ENCODE data around the gene CUX1. TPM values are rescaled to one million over a fixed set of nuclear protein-coding genes. Genes with fewer than 3 reads are reported as not detected.

The CUX1 gene
- total RNA-seq, 1 donor from 2014 or later: 40.5 TPM

DNA sequence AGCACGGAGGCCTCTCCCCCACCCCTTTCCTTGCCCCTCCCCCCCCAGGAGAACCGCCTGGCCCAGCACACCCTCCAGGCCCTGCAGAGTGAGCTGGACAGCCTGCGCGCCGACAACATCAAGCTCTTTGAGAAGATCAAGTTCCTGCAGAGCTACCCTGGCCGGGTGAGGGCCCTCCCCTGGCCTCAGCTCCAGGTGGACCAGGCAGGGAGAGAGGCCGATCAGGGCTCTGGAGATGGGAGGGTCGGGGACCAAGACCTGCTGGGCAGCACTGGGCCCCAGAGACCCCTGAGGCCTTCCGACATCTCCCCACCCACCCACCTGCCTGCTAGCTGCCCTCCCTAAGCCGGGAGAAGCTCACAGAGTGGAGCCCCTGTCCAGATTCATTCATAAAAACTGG is 460.5 kb downstream of the CUX1 start:
- Histone ChIP-seq H3K27me3 (ENCODE audit: control insufficient read depth, insufficient read depth, low read length) (no peaks in the 10 kb centered on the region), H3K36me3 (ENCODE audit: control insufficient read depth, insufficient read depth, low read length) (no peaks in the 10 kb centered on the region)
- no peak for FAIRE-seq

DNA sequence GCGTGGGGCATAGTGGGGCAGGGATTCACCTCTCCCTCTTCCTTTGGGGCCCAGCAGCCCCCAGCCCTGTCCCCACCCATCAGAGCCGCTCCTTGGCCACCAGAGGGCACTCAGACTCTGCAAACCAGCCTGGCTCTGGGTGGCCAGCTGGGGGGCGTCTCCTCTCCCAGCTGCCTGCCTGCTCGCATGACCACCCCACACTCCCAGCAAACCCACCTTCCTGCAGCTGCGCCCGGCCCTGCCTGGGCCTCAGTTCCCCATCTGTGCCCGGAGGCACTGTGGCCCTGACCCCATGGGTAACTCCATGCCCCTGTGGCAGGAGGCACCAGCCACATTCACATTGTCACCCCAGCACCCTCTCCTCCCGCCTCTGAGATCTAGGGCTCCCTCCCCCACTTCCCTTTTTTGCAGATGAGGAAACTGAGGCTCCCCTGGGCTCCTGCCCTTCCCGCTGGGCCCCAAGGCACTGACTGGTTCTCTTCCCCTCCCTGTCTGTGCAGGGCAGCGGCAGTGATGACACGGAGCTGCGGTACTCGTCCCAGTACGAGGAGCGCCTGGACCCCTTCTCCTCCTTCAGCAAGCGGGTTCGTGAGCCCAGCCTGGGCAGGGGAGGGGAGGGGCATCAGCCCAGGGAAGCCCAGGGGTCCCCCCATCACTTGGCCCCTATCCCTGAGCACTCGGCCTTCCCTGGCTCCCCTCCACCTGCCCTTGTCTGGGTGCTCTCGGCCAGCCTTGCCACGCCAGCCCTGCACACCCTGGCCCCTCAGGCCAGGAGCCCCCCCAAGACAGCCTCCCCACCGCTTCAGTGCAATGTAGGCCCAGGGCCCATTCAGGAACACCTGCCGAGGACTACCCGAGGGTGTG is 462.3 kb downstream of the CUX1 start:
- Histone ChIP-seq H3K36me3 (ENCODE audit: control insufficient read depth, insufficient read depth, low read length) (no peaks in the 10 kb centered on the region), H3K27me3 (ENCODE audit: control insufficient read depth, insufficient read depth, low read length) (no peaks in the 10 kb centered on the region), H3K4me3 (ENCODE audit: low read depth, low read length) (no peak overlapping the region)
- TF ChIP-seq, protein P1, sequence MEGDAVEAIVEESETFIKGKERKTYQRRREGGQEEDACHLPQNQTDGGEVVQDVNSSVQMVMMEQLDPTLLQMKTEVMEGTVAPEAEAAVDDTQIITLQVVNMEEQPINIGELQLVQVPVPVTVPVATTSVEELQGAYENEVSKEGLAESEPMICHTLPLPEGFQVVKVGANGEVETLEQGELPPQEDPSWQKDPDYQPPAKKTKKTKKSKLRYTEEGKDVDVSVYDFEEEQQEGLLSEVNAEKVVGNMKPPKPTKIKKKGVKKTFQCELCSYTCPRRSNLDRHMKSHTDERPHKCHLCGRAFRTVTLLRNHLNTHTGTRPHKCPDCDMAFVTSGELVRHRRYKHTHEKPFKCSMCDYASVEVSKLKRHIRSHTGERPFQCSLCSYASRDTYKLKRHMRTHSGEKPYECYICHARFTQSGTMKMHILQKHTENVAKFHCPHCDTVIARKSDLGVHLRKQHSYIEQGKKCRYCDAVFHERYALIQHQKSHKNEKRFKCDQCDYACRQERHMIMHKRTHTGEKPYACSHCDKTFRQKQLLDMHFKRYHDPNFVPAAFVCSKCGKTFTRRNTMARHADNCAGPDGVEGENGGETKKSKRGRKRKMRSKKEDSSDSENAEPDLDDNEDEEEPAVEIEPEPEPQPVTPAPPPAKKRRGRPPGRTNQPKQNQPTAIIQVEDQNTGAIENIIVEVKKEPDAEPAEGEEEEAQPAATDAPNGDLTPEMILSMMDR (IDR thresholded peaks at IDR 0.05; ENCODE audit: insufficient read depth, low read length, severe bottlenecking): peak; percentile 90
- DNase-seq (ENCODE audit: low read depth): no peak
- no peak for FAIRE-seq

More for the DNA sequence above, 460.5 kb downstream of the CUX1 start:
- TF ChIP-seq, protein P1 (IDR thresholded peaks at IDR 0.05; ENCODE audit: insufficient read depth, low read length, severe bottlenecking): no peak
- DNase-seq (ENCODE audit: low read depth): no peak
- H3K4me3 ChIP-seq (ENCODE audit: low read depth, low read length): no peak overlapping the region

DNA sequence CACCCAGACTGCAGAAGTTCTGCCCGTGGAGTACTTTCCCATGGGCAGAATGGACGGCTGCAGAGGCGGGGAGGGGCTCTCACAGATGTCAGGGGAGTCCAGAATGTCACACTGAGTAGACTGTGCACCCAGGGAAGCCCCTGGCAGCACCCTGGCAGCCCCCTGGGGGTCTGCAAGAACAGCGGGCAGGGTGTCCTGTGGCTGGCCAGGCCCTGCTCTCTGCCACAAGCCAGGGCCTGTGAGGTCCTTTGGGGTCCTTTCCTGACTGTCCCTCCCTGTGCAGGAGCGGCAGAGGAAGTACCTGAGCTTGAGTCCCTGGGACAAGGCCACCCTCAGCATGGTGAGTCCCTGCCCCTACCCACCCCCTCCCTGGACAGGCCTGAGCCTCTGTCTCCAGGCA is 463.1 kb downstream of the CUX1 start:
- no peaks in the 10 kb centered on the region for H3K27me3 ChIP-seq (ENCODE audit: control insufficient read depth, insufficient read depth, low read length)
- no peaks in the 10 kb centered on the region for H3K36me3 ChIP-seq (ENCODE audit: control insufficient read depth, insufficient read depth, low read length)
- no peak overlapping the region for H3K4me3 ChIP-seq (ENCODE audit: low read depth, low read length)
- FAIRE-seq (no peak), DNase-seq (ENCODE audit: low read depth) (no peak)
- TF ChIP-seq, protein P1 (IDR thresholded peaks at IDR 0.05; ENCODE audit: insufficient read depth, low read length, severe bottlenecking): no peak

DNA sequence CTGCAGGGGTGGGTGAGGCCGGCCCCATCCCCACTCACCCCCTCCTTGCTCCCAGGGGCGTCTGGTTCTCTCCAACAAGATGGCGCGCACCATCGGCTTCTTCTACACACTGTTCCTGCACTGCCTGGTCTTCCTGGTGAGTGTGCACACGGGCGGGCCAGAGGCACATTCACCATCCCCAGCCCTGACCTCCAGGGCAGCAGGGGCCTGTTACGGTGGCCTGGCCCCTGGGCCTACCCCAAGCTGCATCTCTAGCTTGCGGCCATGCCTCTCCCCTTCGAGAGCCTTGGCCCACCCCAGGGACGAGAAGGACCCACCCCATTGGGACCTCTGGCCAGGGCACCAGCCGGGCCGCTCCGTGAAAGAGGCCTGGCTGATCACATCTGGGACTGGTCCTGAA is 464.4 kb downstream of the CUX1 start:
- TF ChIP-seq, protein P1 (IDR thresholded peaks at IDR 0.05; ENCODE audit: insufficient read depth, low read length, severe bottlenecking): no peak
- H3K36me3 ChIP-seq (ENCODE audit: control insufficient read depth, insufficient read depth, low read length): no peaks in the 10 kb centered on the region
- FAIRE-seq (no peak), DNase-seq (ENCODE audit: low read depth) (no peak)
- no peaks in the 10 kb centered on the region for H3K27me3 ChIP-seq (ENCODE audit: control insufficient read depth, insufficient read depth, low read length)
- no peak overlapping the region for H3K4me3 ChIP-seq (ENCODE audit: low read depth, low read length)

DNA sequence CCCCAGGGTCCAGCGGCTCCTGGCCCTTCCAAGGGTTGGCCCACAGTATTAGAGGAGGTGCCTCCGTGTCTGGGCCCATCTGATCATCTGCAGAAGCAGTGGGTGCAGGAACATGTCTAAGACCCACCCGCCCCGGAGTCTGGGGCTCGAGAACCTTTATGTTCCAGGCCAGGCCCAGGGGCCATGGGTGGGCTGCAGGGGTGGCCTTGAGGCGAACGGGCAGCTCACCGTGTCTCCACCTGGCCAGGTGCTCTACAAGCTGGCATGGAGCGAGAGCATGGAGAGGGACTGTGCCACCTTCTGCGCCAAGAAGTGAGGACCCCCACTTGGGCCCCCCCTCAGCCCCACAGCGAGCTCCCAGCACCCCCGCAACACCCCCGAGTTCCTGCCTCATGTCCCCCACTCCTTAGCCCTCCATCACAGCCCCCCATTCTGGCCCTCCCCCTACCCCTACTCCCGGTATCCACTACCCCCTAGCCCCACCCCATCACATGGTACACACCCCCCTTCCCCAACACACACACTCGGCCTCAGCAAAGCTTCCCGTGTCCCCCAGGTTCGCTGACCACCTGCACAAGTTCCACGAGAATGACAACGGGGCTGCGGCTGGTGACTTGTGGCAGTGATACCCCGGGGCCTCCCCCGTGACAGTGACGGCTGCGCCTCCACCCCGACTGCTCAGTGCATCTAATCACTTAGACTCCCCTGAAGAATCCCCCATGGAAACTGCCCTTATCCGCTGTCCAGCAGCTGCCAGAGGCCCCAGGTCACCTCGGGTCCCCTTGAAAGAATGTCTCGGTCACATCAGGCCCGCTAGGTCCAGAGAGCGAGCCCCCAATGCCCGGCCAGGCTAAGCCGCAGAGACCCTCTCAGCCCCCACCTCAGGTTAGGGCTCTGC is 465.3 kb downstream of the CUX1 start:
- Histone ChIP-seq H3K27me3 (ENCODE audit: control insufficient read depth, insufficient read depth, low read length) (no peaks in the 10 kb centered on the region), H3K36me3 (ENCODE audit: control insufficient read depth, insufficient read depth, low read length) (no peaks in the 10 kb centered on the region), H3K4me3 (ENCODE audit: low read depth, low read length) (no peak overlapping the region)
- DNase-seq (ENCODE audit: low read depth) (no peak), FAIRE-seq (no peak)
- TF ChIP-seq, protein P1 (IDR thresholded peaks at IDR 0.05; ENCODE audit: insufficient read depth, low read length, severe bottlenecking): no peak
